HS-5 (cell line): ENCODE results near the gene CELSR1.

Experiments used
- DNase-seq: peaks from one replicate; pipeline ENCODE4 v3.0.0-alpha.2; 2012; ENCODE audit warnings: low read depth

The CELSR1 gene

DNA sequence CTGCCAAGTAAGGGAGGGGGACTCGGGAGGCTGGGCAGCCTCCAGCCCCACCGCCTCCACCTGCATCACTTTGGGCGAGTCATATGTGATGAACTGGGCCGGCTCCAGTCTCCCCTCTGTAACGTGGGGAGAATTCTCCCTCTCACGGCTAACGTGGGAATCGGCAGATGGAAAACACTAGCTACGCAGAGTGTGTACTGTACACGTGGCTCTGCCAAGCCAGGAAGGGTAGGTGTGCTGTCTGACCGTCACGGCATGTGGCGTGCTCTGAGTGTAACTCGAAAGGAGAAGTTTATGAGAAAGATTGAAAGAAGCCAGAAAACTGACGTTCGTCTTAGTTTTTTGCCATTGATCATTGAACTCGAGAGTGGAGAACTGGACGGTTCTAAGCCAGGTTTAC, 188.2 kb downstream of the CELSR1 start:
- DNase-seq = no peak

- DNase-seq = no peak
Observed at GRCh38 chr22:46348099-46348695, 189.2 kb downstream of the CELSR1 start.

DNA sequence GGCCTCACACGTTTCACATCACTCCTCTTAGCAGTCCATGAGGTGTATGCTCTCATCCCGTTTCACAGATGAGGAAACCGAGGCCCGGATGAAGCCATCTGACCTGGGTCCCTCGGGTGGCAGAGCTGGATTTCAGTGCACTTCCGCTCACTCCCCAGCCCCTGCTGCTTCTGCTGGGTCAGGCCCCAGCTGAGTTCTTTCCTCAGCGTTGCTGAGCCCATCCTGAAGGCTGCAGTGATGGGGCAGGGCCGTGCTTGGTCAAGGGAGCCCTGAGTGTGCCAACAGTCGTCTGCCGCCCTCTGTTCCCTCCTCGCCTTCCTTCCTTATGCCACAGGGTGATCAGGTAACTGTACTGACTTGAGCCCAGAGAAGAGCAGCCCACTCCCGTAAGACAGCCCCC, 189.8 kb downstream of the CELSR1 start:
- DNase-seq = no peak

DNA sequence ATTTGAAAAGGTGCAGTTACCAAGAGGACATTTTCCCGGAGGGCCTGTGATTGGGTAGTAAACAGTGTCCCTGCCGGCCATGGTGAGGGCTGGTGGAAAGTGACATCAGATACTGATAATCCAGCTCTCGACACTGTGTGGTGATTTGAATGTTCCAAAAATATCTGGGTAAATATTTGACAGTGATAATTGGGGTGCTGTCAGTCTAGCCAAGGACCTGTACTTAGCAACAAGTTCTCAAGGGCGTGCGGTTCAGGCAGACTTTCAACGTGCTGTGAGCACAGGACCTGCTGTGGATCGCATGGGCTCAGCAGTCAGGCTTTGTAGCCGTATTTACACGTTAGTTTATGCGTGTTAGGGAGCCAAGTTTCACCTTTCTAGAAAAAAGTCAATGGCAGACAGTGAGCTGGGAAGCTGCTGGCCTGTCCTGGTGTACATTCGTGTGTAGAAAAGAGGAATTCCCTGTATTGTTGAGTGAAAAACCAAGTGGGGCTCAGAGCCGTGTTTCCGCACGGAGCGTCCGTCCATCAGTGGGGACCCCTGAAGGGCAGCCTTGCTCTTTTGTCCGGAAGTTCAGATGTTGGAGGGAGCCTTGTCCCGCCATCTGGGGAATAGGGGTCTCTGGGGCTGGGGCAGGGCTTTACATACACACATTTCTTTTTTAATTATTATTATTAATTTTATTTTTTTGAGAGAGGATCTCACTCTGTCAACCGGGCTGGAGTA, 190.6 kb downstream of the CELSR1 start:
- no peak for DNase-seq

- no peak for DNase-seq
Observed at GRCh38 chr22:46340676-46341075, 196.7 kb downstream of the CELSR1 start.

DNA sequence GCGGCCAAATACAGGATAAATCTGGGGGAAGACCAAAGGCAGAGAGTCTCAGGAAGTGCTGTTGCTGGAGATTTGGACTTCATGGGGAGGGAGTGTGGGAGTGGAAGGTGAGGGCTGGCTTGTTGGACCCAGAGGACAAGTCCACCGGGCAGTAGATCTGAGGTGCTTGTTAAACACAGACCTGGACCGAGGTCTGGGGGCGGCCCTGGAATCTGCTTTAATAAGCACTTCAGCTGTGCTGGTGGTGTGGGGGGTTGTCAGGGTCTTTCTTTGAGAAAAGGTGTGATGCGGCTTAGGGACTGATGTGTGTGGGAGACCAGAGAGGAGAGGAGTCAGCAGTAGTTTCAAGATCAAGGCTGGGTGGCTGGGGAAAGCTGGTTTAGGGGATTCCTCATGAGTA, 197.5 kb downstream of the CELSR1 start:
- no peak for DNase-seq

GRCh38 chr22:46338636-46339035, 198.8 kb downstream of the CELSR1 start:
- no peak for DNase-seq

- DNase-seq = no peak
Observed at GRCh38 chr22:46337870-46338269, 199.6 kb downstream of the CELSR1 start.

- DNase-seq = no peak
Observed at GRCh38 chr22:46336119-46337078, 201.0 kb downstream of the CELSR1 start.

DNA sequence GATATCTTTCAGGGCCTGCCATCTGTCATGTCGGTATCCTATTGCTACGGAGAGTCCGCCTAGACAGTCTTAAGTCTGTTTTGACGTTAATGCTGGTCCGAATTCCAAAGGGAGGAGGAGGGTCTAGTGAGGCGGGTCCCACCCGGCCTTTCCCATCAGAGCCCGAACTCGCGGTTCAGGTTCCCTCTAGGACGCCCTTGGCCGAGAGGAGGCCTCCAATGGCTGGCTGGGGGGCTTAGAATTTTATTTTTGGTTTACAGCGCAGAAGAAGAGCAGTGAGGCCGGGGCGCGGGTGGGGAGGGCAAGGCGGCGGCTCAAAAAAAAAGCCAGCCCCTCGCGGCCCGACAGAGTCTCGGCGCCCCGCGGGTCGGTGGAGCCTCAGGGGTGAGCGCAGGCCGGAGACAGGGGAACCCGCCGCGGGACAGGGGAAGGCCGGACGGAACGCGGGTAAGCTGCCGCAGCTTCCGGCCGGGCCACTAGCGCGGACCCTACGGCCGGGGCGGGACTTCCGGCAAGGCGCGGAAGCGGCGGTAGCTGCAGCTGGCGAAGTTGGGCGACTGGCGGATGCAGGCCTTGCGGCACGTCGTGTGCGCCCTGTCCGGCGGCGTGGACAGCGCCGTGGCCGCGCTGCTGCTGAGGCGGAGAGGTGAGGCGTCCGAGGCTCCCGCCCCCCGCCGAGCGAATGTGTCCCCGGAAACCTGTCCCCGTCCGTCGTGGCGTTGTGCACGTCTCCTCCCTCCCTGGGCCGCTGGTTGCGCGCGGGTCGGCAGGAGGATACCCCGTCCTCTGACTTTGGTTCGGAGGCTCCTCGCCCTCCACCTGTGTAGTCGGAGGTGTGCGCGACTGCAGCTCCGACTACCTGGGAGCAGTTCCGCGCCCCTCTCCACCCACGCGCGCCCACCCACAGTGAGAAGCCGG, 202.0 kb downstream of the CELSR1 start, which contains the start of gene TRMU:
TSS of gene TRMU (plus strand) at position 514 of the 918 bp plus-strand sequence. CDS start at position 565, 51 bp downstream.
- peak; percentile 36 for DNase-seq

GRCh38 chr22:46331496-46331895, 205.9 kb downstream of the CELSR1 start:
- no peak for DNase-seq

GRCh38 chr22:46330426-46330825, 207.0 kb downstream of the CELSR1 start:
- no peak for DNase-seq

DNA sequence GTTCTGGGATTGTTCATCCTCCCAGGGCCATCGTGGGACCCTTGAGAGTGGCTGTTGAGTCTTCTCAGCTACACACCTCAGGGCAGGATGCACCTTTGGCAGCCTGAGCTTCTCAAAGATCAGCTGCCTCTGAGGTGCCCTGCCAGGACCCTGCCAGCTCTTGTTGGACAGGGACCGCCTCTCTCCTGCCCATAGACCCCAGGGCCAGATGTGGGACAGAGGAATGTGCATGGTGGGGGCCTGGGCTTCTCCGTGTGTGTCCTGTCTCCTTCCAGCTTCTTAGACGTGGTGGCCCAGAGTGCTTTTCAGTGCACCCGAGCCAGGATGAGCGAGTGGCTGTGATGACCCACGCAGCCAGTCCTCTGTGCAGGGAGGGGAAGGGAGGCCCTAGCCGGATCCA, 207.8 kb downstream of the CELSR1 start:
- no peak for DNase-seq

DNA sequence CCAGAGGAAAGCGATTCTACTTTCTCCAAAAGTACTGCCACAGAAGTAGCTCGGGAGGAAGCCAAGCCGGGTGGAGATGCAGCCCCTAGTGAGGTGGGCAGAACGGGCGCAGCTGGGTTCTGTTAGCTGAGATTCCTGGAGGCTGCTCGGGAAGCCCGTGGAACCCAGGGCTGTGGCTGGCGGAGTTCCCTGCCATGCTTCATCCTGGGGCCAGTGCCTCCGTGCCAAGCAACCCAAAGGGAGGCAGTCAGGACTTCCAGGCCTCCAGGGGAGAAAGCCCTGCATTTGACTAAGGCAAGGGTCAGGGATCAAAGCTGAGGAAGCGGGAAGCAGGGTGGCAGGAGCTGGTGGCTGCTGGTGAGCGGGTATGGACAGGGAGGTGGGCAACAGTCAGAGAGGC, 208.6 kb downstream of the CELSR1 start:
- DNase-seq = no peak

GRCh38 chr22:46327691-46328465, 209.5 kb downstream of the CELSR1 start:
- DNase-seq = no peak

- no peak for DNase-seq
Observed at GRCh38 chr22:46326066-46326680, 211.2 kb downstream of the CELSR1 start.

DNA sequence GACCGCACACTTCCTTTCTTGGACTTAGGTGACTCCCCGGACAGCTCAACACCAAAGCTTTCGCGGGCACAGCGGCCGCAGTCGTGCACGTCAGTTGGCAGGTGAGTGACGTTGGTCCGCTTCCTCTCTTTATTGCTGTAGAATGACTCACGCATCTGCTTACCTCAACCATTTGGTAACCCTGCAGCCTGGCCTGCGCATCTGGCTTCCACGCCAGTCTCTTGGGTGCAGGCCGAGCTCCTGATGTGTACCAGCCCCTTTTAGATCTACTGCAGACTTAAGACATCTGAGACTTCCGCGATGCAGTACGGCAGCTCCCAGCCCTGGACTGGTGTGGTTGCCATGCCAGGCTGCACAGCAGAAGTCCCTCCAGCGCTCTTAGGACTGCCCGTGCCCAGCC, 214.3 kb downstream of the CELSR1 start:
- no peak for DNase-seq

GRCh38 chr22:46322711-46323110, 214.7 kb downstream of the CELSR1 start:
- DNase-seq = no peak

DNA sequence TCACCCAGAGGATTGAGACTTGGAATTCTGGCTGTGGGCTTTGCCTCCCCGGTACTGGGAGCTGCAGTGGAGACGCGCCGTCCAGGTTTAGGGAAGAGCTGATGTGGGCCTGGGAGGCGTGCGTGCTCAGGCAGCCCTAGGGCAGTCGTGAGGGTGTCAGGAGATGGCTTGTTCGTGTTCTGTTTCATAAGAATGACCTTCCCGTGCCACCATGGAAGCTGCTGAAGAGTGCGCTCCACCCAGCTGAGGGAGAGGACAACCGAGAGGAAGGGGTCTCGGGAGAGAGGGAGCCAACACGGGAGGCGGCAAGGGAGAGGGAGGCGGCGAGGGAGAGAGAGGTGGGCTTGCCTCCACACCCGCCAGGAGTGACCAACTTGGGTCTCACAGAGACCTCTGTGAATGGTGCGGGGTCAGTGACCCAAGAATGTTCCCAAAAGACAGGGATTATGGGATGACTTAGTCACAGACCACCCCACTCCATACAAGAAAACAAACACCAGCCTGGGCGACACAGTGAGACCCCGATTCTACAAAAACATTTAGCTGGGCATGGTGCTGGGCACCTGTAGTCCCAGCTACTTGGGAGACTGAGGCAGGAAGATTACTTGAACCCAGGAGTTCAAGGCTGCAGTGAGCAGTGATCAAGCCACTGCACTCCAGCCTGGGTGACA, 216.6 kb downstream of the CELSR1 start:
- no peak for DNase-seq
